HepG2 (cell line): ENCODE data around the gene MYBPC2.
"Not testable (repeated sequence)": the region's sequence is repeated elsewhere in the genome, so short reads cannot be mapped to it uniquely, and the experiment has no call there.

Experiments
- CENPT ChIP-seq: sonication (generic); formaldehyde crosslinking; IDR thresholded peaks from 2 replicates; pipeline ENCODE4 v1.8.0; 2022; ENCODE audit warnings: low read depth, mild to moderate bottlenecking, moderate library complexity, missing genetic modification reagents
- CTCF ChIP-seq: sonication (generic); formaldehyde crosslinking; IDR thresholded peaks from 2 replicates; pipeline ENCODE4 v1.5.0; 2020; ENCODE audit warnings: mild to moderate bottlenecking, missing genetic modification reagents, moderate library complexity
- ETV6 ChIP-seq: sonication (generic); formaldehyde crosslinking; conservative IDR thresholded peaks from 2 replicates; pipeline ENCODE4 v1.4.0; 2020; ENCODE audit warnings: missing genetic modification reagents
- HIVEP1 ChIP-seq: sonication (generic); formaldehyde crosslinking; IDR thresholded peaks from 2 replicates; pipeline ENCODE4 v1.4.0; 2020; ENCODE audit warnings: mild to moderate bottlenecking, missing genetic modification reagents
- MTA1 ChIP-seq: sonication (generic); formaldehyde crosslinking; IDR thresholded peaks from 2 replicates; pipeline ENCODE4 v1.4.0; 2020; ENCODE audit warnings: missing genetic modification reagents, mild to moderate bottlenecking, borderline replicate concordance
- NR2F6 ChIP-seq, 2 experiments: IDR thresholded peaks; 2 replicates each; pipeline ENCODE4 v1.6.1; 2016; ENCODE audit warnings: antibody characterized with exemption in 1 of 2, mild to moderate bottlenecking in 1 of 2
- POLR2AphosphoS5 ChIP-seq: IDR thresholded peaks from 2 replicates; pipeline ENCODE4 v1.6.1; 2012; ENCODE audit warnings: low read depth, low read length

GRCh38 chr19:50439130-50439529, 6.4 kb downstream of the MYBPC2 start:
- not testable (repeated sequence) for TF ChIP-seq CTCF (CRISPR knock-in tag); NR2F6 (IDR thresholded peaks at IDR 0.05); NR2F6 (CRISPR knock-in tag; IDR thresholded peaks at IDR 0.05); ETV6 (CRISPR knock-in tag); HIVEP1 (CRISPR knock-in tag); MTA1 (CRISPR knock-in tag); CENPT (CRISPR knock-in tag); POLR2AphosphoS5
